H1 (cell line): ENCODE results near the gene PTGDR2. TPM values are rescaled to one million over a fixed set of nuclear protein-coding genes. Genes with fewer than 3 reads are reported as not detected.

ENCODE experiments used
- CHD7 ChIP-seq: fragments of 300-600 bp; sonication (generic); IDR thresholded peaks from 2 replicates; pipeline ENCODE4 v1.7.1; 2012; ENCODE audit warnings: low read length, moderate library complexity, mild to moderate bottlenecking, inconsistent platforms; ENCODE audit not compliant: insufficient replicate concordance
- KDM4A ChIP-seq: IDR thresholded peaks from one replicate; pipeline ENCODE4 v1.7.1; 2012; ENCODE audit warnings: low read depth, mild to moderate bottlenecking, moderate library complexity, low read length, inconsistent platforms; ENCODE audit not compliant: severe bottlenecking
- MAX ChIP-seq: IDR thresholded peaks from 2 replicates; pipeline ENCODE4 v1.6.1; 2012; ENCODE audit warnings: inconsistent platforms
- SIRT6 ChIP-seq: IDR thresholded peaks from one replicate; pipeline ENCODE4 v1.7.1; 2012; ENCODE audit warnings: low read length, inconsistent platforms
- SUZ12 ChIP-seq: fragments of 200-600 bp; sonication (generic); IDR thresholded peaks from 2 replicates; pipeline ENCODE4 v1.6.1; 2012; ENCODE audit warnings: mild to moderate bottlenecking, inconsistent platforms, low read length, moderate library complexity, mixed read lengths
- USF2 ChIP-seq: IDR thresholded peaks from 2 replicates; pipeline ENCODE4 v1.6.1; 2011; ENCODE audit warnings: low read length, improper control_type of control experiment
- YY1 ChIP-seq: IDR thresholded peaks from 2 replicates; pipeline ENCODE4 v1.6.1; 2011; ENCODE audit warnings: low read depth, mild to moderate bottlenecking, low read length
- ZNF274 ChIP-seq: IDR thresholded peaks from 2 replicates; pipeline ENCODE4 v1.7.0; 2012; ENCODE audit warnings: low read length, borderline replicate concordance; ENCODE audit errors: extremely low read depth
- polyA plus RNA-seq, 7 experiments: library from polyadenylated mRNA; depleted of rRNA in 3 of 7; stranded (reverse) in 5 of 7; unstranded in 2 of 7; fragments of >200 nt in 5 of 7; fragments of 200-250 nt in 2 of 7; gene quantifications; 1 replicate in 5 of 7; 2 replicates in 1 of 7; 4 replicates in 1 of 7; pipeline versions ENCODE4 v1.2.1 to v1.2.3, GENCODE V29; 2011 to 2013; ENCODE audit warnings: missing spikeins in 2 of 7, mixed read lengths in 2 of 7
- total RNA-seq: library from RNA; stranded (reverse); fragmentation: NEBNext Ultra II Directional; extraction: Animal tissue kit (Norgen Biotek cat#: 25700); gene quantifications from 2 replicates; pipeline ENCODE4 v1.2.1, GENCODE V29; 2021

Gene PTGDR2
- total and polyA plus RNA-seq, 2 of the 8 experiments (the other 6 are each of a cell fraction or from before 2014, with no cell fraction given), result 0.20 TPM; not detected in 1

GRCh38 chr11:60872124-60872960 is 16.6 kb upstream of the PTGDR2 start (continued):
- TF ChIP-seq CHD7 (no peak), SUZ12 (no peak), MAX (no peak), ZNF274 (no peak), YY1 (no peak), KDM4A (no peak), USF2 (no peak), SIRT6 (no peak)
